Stimulated activated CD8-positive, alpha-beta memory T cell treated with anti-CD3 and anti-CD28 coated beads, Interleukin-2, amount 100 ng/mL, for 1 hour (primary cell): ENCODE measurements around the gene TRIP11.

Experiments used
- DNase-seq, 2 donors: peaks; one replicate each; pipeline ENCODE4 v3.0.0-alpha.2; 2020; ENCODE audit warnings: low read depth in 2 of 2

TRIP11 gene

DNA sequence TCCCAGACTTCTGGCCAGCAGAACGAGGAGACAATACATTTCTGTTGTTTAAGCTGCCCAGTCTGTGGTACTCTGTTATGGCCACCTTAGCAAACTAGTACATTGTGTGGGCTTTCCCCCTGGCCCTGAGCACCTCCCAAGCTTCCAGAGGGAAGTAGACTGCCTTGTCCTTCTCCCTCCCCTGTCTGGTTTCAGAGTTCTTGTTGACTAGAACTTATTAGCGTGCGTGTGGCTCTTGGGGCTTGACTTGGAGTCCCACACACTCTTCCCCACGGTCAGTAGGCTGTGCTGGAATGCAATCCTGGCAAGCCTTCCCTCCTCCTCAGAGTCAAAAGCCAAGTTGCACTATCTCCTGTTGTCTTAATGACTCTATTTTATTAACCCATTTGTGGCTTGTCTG is 120.0 kb downstream of the TRIP11 start:
- DNase-seq = no peak

GRCh38 chr14:91918186-91918883 is 121.5 kb downstream of the TRIP11 start:
- no peak for DNase-seq
